Esophagus muscularis mucosa (tissue), 3 donors: Measurements from ENCODE around the gene FBH1.

Source experiments
- CTCF ChIP-seq, 3 experiments: fragments of 200-600 bp in 2 of 3; fragments of 450-650 bp in 1 of 3; sonication (generic) in 2 of 3; IDR thresholded peaks; one replicate each; pipeline ENCODE4 v1.5.1; 2017 to 2019; ENCODE audit warnings: antibody characterized with exemption in 3 of 3, mild to moderate bottlenecking in 2 of 3, moderate library complexity in 1 of 3
- POLR2A ChIP-seq: fragments of 450-650 bp; IDR thresholded peaks from one replicate; pipeline ENCODE4 v1.6.1; 2017; ENCODE audit warnings: antibody characterized with exemption, moderate library complexity, mild to moderate bottlenecking, low read depth
- POLR2AphosphoS5 ChIP-seq, 2 donors: sonication (generic); formaldehyde crosslinking; IDR thresholded peaks; one replicate each; pipeline ENCODE4 v1.6.1; 2017; ENCODE audit warnings: antibody characterized with exemption in 2 of 2

- TF ChIP-seq POLR2A = no peak
- TF ChIP-seq CTCF (IDR thresholded peaks at IDR 0.05) = no peak
- no peak for TF ChIP-seq POLR2AphosphoS5 (IDR thresholded peaks at IDR 0.05)
These were observed 69.6 kb downstream of the FBH1 start for GRCh38 chr10:5959581-5960069.
